Measurements from ENCODE around the gene ACTRT2.

The ACTRT2 gene

GRCh38 chr1:3052501-3052900, 31.2 kb downstream of the ACTRT2 start:
- no peaks in the 10 kb centered on the region for H3K9me3 ChIP-seq (ENCODE audit: control insufficient read depth in 5 of 5, low read length in 5 of 5)
- H3K36me3 ChIP-seq (ENCODE audit: control insufficient read depth in 5 of 5, insufficient read depth in 5 of 5, low read length in 5 of 5), result no peaks in the 10 kb centered on the region
- no peak overlapping the region for H3K4me3 ChIP-seq (ENCODE audit: low read depth in 1 of 5, low read length in 5 of 5)
- H3K4me1 ChIP-seq (ENCODE audit: control insufficient read depth in 5 of 5, insufficient read depth in 5 of 5, low read length in 5 of 5), result no peaks in the 10 kb centered on the region
- H3K27me3 ChIP-seq (ENCODE audit: control insufficient read depth in 5 of 5, insufficient read depth in 4 of 5, low read length in 5 of 5), result peaks cover 0 to 31% (median 10%) of the 10 kb centered on the region in 5 donors
- no peak overlapping the region for H3K27ac ChIP-seq (ENCODE audit: low read depth, low read length)
- no peak overlapping the region for H3K9ac ChIP-seq (ENCODE audit: low read length in 5 of 5)

GRCh38 chr1:3053366-3053980, 32.2 kb downstream of the ACTRT2 start:
- Histone ChIP-seq H3K9me3 (ENCODE audit: control insufficient read depth in 5 of 5, low read length in 5 of 5) (no peaks in the 10 kb centered on the region), H3K27me3 (ENCODE audit: control insufficient read depth in 5 of 5, insufficient read depth in 4 of 5, low read length in 5 of 5) (peaks cover 0 to 31% (median 10%) of the 10 kb centered on the region in 5 donors), H3K27ac (ENCODE audit: low read depth, low read length) (no peak overlapping the region), H3K36me3 (ENCODE audit: control insufficient read depth in 5 of 5, insufficient read depth in 5 of 5, low read length in 5 of 5) (no peaks in the 10 kb centered on the region), H3K9ac (ENCODE audit: low read length in 5 of 5) (no peak overlapping the region), H3K4me3 (ENCODE audit: low read depth in 1 of 5, low read length in 5 of 5) (no peak overlapping the region), H3K4me1 (ENCODE audit: control insufficient read depth in 5 of 5, insufficient read depth in 5 of 5, low read length in 5 of 5) (no peaks in the 10 kb centered on the region)

- no peaks in the 10 kb centered on the region for H3K36me3 ChIP-seq (ENCODE audit: control insufficient read depth in 5 of 5, insufficient read depth in 5 of 5, low read length in 5 of 5)
- no peaks in the 10 kb centered on the region for H3K4me1 ChIP-seq (ENCODE audit: control insufficient read depth in 5 of 5, insufficient read depth in 5 of 5, low read length in 5 of 5)
- H3K9me3 ChIP-seq (ENCODE audit: control insufficient read depth in 5 of 5, low read length in 5 of 5), result no peaks in the 10 kb centered on the region
- H3K9ac ChIP-seq (ENCODE audit: low read length in 5 of 5), result no peak overlapping the region
- no peak overlapping the region for H3K4me3 ChIP-seq (ENCODE audit: low read depth in 1 of 5, low read length in 5 of 5)
- H3K27me3 ChIP-seq (ENCODE audit: control insufficient read depth in 5 of 5, insufficient read depth in 4 of 5, low read length in 5 of 5), result peaks cover 0 to 31% (median 10%) of the 10 kb centered on the region in 5 donors
- no peak overlapping the region for H3K27ac ChIP-seq (ENCODE audit: low read depth, low read length)
These were observed 32.7 kb downstream of the ACTRT2 start for GRCh38 chr1:3053986-3054385.

- Histone ChIP-seq H3K9ac (ENCODE audit: low read length in 5 of 5) (no peak overlapping the region), H3K4me1 (ENCODE audit: control insufficient read depth in 5 of 5, insufficient read depth in 5 of 5, low read length in 5 of 5) (no peaks in the 10 kb centered on the region), H3K4me3 (ENCODE audit: low read depth in 1 of 5, low read length in 5 of 5) (no peak overlapping the region), H3K36me3 (ENCODE audit: control insufficient read depth in 5 of 5, insufficient read depth in 5 of 5, low read length in 5 of 5) (no peaks in the 10 kb centered on the region), H3K9me3 (ENCODE audit: control insufficient read depth in 5 of 5, low read length in 5 of 5) (no peaks in the 10 kb centered on the region), H3K27me3 (ENCODE audit: control insufficient read depth in 5 of 5, insufficient read depth in 4 of 5, low read length in 5 of 5) (peaks cover 0 to 28% (median 10%) of the 10 kb centered on the region in 5 donors), H3K27ac (ENCODE audit: low read depth, low read length) (no peak overlapping the region)
These were observed 33.2 kb downstream of the ACTRT2 start for GRCh38 chr1:3054474-3054873.

DNA sequence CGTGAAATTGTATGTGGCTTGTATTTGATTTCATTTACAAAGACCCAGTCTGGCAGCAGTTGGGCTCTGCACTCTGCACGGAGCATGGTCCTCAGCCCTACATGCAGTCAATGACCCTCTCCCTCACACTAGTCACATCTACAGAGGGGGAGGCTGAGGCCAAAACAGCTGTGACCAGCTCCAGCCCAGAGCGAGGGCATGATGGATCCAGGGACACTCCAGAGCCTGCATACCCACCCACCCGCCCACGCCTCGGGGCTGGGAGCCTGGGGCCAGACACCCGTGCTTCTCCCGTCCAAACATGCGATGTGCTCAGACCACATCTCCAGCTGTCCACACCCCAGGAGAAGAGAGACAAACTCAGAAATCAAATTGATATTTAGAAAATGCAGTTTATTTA, 33.8 kb downstream of the ACTRT2 start:
- Histone ChIP-seq H3K36me3 (ENCODE audit: control insufficient read depth in 5 of 5, insufficient read depth in 5 of 5, low read length in 5 of 5) (no peaks in the 10 kb centered on the region), H3K27me3 (ENCODE audit: control insufficient read depth in 5 of 5, insufficient read depth in 4 of 5, low read length in 5 of 5) (peaks cover 0 to 27% (median 10%) of the 10 kb centered on the region in 5 donors)

DNA sequence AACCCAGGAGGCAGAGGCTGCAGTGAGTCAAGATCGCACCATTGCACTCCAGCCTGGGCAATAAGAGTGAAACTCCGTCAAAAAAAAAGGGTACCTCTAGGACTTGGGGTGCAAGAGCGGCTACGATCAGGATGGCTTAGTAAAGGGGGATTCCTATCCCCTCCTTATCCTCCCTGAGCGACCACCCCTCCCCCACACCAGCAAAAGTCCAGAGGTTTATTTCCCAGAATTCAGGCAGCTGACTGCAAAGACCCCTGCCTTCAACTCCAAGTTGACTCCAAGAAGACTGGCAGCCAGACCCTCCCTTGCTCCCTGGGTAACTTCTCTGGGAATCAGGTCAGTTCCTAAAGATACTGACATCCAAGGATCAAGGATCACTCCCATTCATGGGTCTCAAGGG, 35.4 kb downstream of the ACTRT2 start:
- peaks cover 0 to 2% (median 0%) of the 10 kb centered on the region in 5 donors for H3K4me1 ChIP-seq (ENCODE audit: control insufficient read depth in 5 of 5, insufficient read depth in 5 of 5, low read length in 5 of 5)
- no peak overlapping the region for H3K4me3 ChIP-seq (ENCODE audit: low read depth in 1 of 5, low read length in 5 of 5)
- no peaks in the 10 kb centered on the region for H3K9me3 ChIP-seq (ENCODE audit: control insufficient read depth in 5 of 5, low read length in 5 of 5)
- H3K36me3 ChIP-seq (ENCODE audit: control insufficient read depth in 5 of 5, insufficient read depth in 5 of 5, low read length in 5 of 5), result no peaks in the 10 kb centered on the region
- peaks cover 0 to 28% (median 10%) of the 10 kb centered on the region in 5 donors for H3K27me3 ChIP-seq (ENCODE audit: control insufficient read depth in 5 of 5, insufficient read depth in 4 of 5, low read length in 5 of 5)
- no peak overlapping the region for H3K27ac ChIP-seq (ENCODE audit: low read depth, low read length)
- H3K9ac ChIP-seq (ENCODE audit: low read length in 5 of 5), result no peak overlapping the region

More for the DNA sequence above, 33.8 kb downstream of the ACTRT2 start:
- no peak overlapping the region for H3K4me3 ChIP-seq (ENCODE audit: low read depth in 1 of 5, low read length in 5 of 5)
- no peak overlapping the region for H3K27ac ChIP-seq (ENCODE audit: low read depth, low read length)
- peaks cover 0 to 2% (median 0%) of the 10 kb centered on the region in 5 donors for H3K4me1 ChIP-seq (ENCODE audit: control insufficient read depth in 5 of 5, insufficient read depth in 5 of 5, low read length in 5 of 5)
- no peaks in the 10 kb centered on the region for H3K9me3 ChIP-seq (ENCODE audit: control insufficient read depth in 5 of 5, low read length in 5 of 5)
- no peak overlapping the region for H3K9ac ChIP-seq (ENCODE audit: low read length in 5 of 5)

DNA sequence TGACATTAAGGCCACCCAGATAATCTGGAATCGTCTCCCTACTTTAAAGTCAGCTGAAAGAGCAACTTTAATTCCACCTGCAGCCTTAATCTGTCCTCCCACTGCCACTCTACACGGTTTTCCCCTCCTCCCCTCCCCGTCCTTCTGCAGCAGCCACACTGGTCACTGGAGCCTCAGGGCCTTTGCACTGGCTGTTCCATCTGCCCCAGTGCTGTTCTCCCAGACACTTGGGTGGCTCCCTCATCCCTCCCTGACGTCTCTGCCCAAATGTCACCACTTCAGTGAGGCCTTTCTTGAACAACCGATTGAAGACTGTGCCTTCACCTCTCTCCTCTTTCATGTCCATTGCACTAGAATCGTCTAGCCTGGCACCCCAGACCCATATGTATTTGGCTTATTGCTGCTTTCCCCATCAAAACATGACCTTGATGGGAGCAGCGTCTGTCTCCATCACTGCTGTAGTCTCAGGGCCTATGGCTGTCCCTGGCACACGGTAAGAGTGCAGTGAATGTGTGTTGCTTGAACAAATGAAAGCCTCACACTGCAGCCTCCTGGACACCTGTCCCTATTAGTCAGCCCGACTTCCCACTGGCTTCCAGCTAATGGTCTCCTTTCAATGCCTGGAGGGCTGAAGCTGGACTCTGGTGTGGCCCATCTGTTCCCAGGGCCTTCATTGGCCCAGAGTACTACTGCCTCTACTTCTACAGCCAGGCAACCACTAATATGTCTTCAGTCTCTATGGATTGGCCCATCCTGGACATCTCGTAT, 37.2 kb downstream of the ACTRT2 start:
- H3K36me3 ChIP-seq (ENCODE audit: control insufficient read depth in 5 of 5, insufficient read depth in 5 of 5, low read length in 5 of 5), result no peaks in the 10 kb centered on the region
- peaks cover 0 to 10% (median 0%) of the 10 kb centered on the region in 5 donors for H3K4me1 ChIP-seq (ENCODE audit: control insufficient read depth in 5 of 5, insufficient read depth in 5 of 5, low read length in 5 of 5)
- no peak overlapping the region for H3K4me3 ChIP-seq (ENCODE audit: low read depth in 1 of 5, low read length in 5 of 5)
- no peaks in the 10 kb centered on the region for H3K9me3 ChIP-seq (ENCODE audit: control insufficient read depth in 5 of 5, low read length in 5 of 5)
- no peak overlapping the region for H3K27ac ChIP-seq (ENCODE audit: low read depth, low read length)
- no peak overlapping the region for H3K9ac ChIP-seq (ENCODE audit: low read length in 5 of 5)
- peaks cover 0 to 26% (median 13%) of the 10 kb centered on the region in 5 donors for H3K27me3 ChIP-seq (ENCODE audit: control insufficient read depth in 5 of 5, insufficient read depth in 4 of 5, low read length in 5 of 5)

DNA sequence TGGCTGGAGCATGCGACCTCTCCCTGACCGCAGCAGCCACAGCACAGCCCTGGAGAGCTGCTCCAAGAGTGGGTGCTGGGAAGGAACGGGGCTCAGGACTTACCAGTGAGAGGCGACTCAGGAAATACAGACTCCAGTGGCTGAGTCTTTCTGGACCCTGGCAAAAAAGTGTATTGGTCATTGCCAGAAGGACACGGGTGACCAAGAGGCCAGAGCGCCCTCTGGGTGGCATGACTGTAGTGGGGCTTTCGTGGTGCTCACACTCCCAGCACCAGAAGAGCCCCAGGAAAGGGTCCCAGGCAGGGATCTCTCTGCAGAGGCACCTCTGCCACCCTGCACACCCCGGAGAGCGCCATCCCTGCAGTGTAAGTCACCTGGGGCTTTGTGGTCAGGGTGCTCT, 38.9 kb downstream of the ACTRT2 start:
- H3K4me1 ChIP-seq (ENCODE audit: control insufficient read depth in 5 of 5, insufficient read depth in 5 of 5, low read length in 5 of 5), result peaks cover 1 to 26% (median 14%) of the 10 kb centered on the region in 5 donors
- H3K9ac ChIP-seq (ENCODE audit: low read length in 5 of 5), result no peak overlapping the region
- H3K27me3 ChIP-seq (ENCODE audit: control insufficient read depth in 5 of 5, insufficient read depth in 4 of 5, low read length in 5 of 5), result peaks cover 0 to 29% (median 25%) of the 10 kb centered on the region in 5 donors

GRCh38 chr1:3060601-3061551, 39.6 kb downstream of the ACTRT2 start:
- peaks cover 1 to 34% (median 21%) of the 10 kb centered on the region in 5 donors for H3K4me1 ChIP-seq (ENCODE audit: control insufficient read depth in 5 of 5, insufficient read depth in 5 of 5, low read length in 5 of 5)
- H3K9me3 ChIP-seq (ENCODE audit: control insufficient read depth in 5 of 5, low read length in 5 of 5), result no peaks in the 10 kb centered on the region
- no peak overlapping the region for H3K27ac ChIP-seq (ENCODE audit: low read depth, low read length)
- no peaks in the 10 kb centered on the region for H3K36me3 ChIP-seq (ENCODE audit: control insufficient read depth in 5 of 5, insufficient read depth in 5 of 5, low read length in 5 of 5)
- no peak overlapping the region for H3K9ac ChIP-seq (ENCODE audit: low read length in 5 of 5)
- no peak overlapping the region for H3K4me3 ChIP-seq (ENCODE audit: low read depth in 1 of 5, low read length in 5 of 5)
- peaks cover under 1 to 37% (median 32%) of the 10 kb centered on the region in 5 donors for H3K27me3 ChIP-seq (ENCODE audit: control insufficient read depth in 5 of 5, insufficient read depth in 4 of 5, low read length in 5 of 5)

More for the DNA sequence above, 38.9 kb downstream of the ACTRT2 start:
- no peak overlapping the region for H3K27ac ChIP-seq (ENCODE audit: low read depth, low read length)
- H3K9me3 ChIP-seq (ENCODE audit: control insufficient read depth in 5 of 5, low read length in 5 of 5), result no peaks in the 10 kb centered on the region
- H3K4me3 ChIP-seq (ENCODE audit: low read depth in 1 of 5, low read length in 5 of 5), result no peak overlapping the region
- H3K36me3 ChIP-seq (ENCODE audit: control insufficient read depth in 5 of 5, insufficient read depth in 5 of 5, low read length in 5 of 5), result no peaks in the 10 kb centered on the region
